Right forelimb (tissue), 1 donor: ENCODE results near the gene IFT25.
"Not testable (repeated sequence)": the region's sequence is repeated elsewhere in the genome, so short reads cannot be mapped to it uniquely, and the experiment has no call there.

Experiments
- DNase-seq: peaks from one replicate; pipeline ENCODE4 v3.0.0-alpha.2; 2018

IFT25 gene

GRCh38 chr1:53881853-53882252 lies 63.6 kb downstream of the IFT25 start:
- DNase-seq, result not testable (repeated sequence)

- DNase-seq, result no peak
These were observed 66.9 kb downstream of the IFT25 start for GRCh38 chr1:53878492-53879105.

DNA sequence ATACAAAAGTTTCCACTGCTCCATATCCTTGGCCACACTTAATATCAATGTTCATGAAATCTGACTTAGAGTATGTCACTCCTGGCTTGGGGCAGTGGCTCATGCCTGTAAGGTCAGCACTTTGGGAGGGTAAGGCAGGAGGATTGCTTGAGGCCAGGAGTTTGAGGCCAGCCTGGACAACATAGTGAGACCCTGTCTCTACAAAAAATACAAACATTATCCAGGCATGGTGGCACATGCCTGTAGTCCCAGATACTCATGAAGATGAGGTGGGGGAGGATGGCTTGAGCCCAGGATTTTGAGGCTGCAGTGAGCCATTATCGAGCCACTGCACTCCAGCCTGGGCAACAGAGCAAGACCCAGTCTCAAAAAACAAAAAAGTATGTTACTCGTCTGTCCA lies 70.3 kb downstream of the IFT25 start:
- not testable (repeated sequence) for DNase-seq

GRCh38 chr1:53871773-53872484 lies 73.6 kb downstream of the IFT25 start:
- no peak for DNase-seq
